Endothelial cell of umbilical vein (primary cell): ENCODE data around the gene TMEM8B.

Experiments used
- CTCF ChIP-seq, 2 donors: IDR thresholded peaks; 1 replicate in 1 of 2; 2 replicates in 1 of 2; pipeline ENCODE4 v1.5.1; 2011; ENCODE audit warnings: low read length in 2 of 2, mild to moderate bottlenecking in 2 of 2, moderate library complexity in 2 of 2, control low read depth in 1 of 2, inconsistent platforms in 1 of 2, low read depth in 1 of 2; ENCODE audit not compliant: insufficient read depth in 1 of 2; ENCODE audit errors: extremely low read depth in 1 of 2
- EZH2 ChIP-seq: IDR thresholded peaks from 2 replicates; pipeline ENCODE4 v1.6.1; 2012; ENCODE audit warnings: borderline replicate concordance, low read depth, mild to moderate bottlenecking, moderate library complexity, low read length, inconsistent platforms; ENCODE audit not compliant: severe bottlenecking
- POLR2A ChIP-seq: IDR thresholded peaks from 2 replicates; pipeline ENCODE4 v1.6.1; 2012; ENCODE audit warnings: low read depth, mild to moderate bottlenecking, control low read depth, low read length
- POLR2AphosphoS5 ChIP-seq: IDR thresholded peaks from 2 replicates; pipeline ENCODE4 v1.6.1; 2012; ENCODE audit warnings: low read depth, mild to moderate bottlenecking, control low read depth, low read length, moderate library complexity; ENCODE audit not compliant: insufficient read depth

GRCh38 chr9:35808433-35808832, 20.6 kb upstream of the TMEM8B start:
- TF ChIP-seq POLR2AphosphoS5 (no peak), CTCF (IDR thresholded peaks at IDR 0.05; ENCODE audit: extremely low read depth in 1 of 2, insufficient read depth in 1 of 2, low read depth in 1 of 2, low read length in 2 of 2) (no peak), EZH2 (no peak), POLR2A (no peak)
